AG04450 (cell line): Measurements from ENCODE around the gene LRTM1. TPM values are rescaled to one million over a fixed set of nuclear protein-coding genes. Genes with fewer than 3 reads are reported as not detected.

Experiments used
- CTCF ChIA-PET: fragments of 300-600, 350-600 bp; formaldehyde crosslinking; extraction: SDS; loops from one replicate; lab custom pipeline; 2022; ENCODE audit warnings: antibody characterized with exemption, inconsistent platforms; lab: Charles Lee
- POLR2A ChIA-PET: fragments of 350-600 bp; formaldehyde crosslinking; extraction: SDS; loops from one replicate; lab custom pipeline; 2021; ENCODE audit warnings: antibody characterized with exemption, inconsistent platforms; lab: Yijun Ruan, JAX
- DNase-seq: peaks from one replicate; pipeline ENCODE4 v3.0.0-alpha.2; 2011; ENCODE audit warnings: low read depth, low spot score
- H3K27ac ChIP-seq: one replicate; pipeline ENCODE4 v1.5.1; 2012; ENCODE audit warnings: low read depth, low read length, control low read depth
- H3K27me3 ChIP-seq: one replicate; pipeline ENCODE4 v1.6.0; 2012; ENCODE audit warnings: low read length; ENCODE audit not compliant: control insufficient read depth, insufficient read depth
- H3K4me3 ChIP-seq: 2 replicates; pipeline ENCODE4 v1.5.1; 2011; ENCODE audit warnings: mild to moderate bottlenecking, low read depth, low read length, control low read depth
- H3K9me3 ChIP-seq: 2 replicates; pipeline ENCODE4 v1.5.1; 2012; ENCODE audit warnings: low read length; ENCODE audit not compliant: control insufficient read depth, insufficient read depth
- polyA plus RNA-seq: library from polyadenylated mRNA; depleted of rRNA; stranded (reverse); fragments of >200 nt; gene quantifications from 2 replicates; pipeline ENCODE4 v1.2.3, GENCODE V29; 2011
- TF ChIP-seq, protein P1 (sequence below): IDR thresholded peaks from 2 replicates; pipeline ENCODE4 v1.5.1; 2011; ENCODE audit warnings: low read depth, low read length, control low read depth, inconsistent platforms

The LRTM1 gene
- polyA plus RNA-seq, 1 experiment: not detected

DNA sequence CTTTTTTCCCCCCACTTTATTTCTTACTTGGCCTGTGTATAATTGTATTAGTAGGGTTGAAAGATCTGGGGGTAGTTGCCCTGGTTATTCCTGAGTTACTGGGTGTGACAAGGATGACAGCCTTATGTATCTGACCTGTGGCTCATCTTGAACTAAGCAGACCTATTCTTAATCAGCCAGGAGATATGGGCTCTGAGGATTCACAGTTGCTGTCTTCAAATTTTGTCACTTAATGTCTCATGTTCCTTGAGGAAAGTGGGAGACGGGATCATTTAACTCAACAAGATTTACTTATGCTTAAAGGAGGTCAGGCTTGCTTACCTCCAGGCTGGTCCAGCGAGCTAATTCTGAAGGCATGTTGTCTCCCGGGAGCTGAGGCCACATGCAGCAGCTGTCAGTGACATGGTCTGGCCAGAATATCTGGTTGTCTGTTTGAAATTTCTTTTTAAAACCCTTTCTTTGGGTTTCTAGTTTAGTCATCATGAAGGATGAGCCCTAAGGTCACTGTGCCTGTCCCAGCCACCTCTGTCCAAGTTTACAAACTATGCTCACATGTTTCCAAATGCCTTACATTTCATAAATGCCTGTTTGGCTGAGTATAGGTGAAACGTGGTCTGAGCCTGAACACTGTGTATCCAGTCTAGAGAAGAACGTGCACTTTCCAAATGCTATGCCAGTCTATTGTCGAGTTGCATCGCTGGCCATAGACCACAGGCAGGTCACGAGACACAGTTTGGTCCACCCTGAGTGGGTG is 26.8 kb downstream of the LRTM1 start:
- TF ChIP-seq, protein P1, sequence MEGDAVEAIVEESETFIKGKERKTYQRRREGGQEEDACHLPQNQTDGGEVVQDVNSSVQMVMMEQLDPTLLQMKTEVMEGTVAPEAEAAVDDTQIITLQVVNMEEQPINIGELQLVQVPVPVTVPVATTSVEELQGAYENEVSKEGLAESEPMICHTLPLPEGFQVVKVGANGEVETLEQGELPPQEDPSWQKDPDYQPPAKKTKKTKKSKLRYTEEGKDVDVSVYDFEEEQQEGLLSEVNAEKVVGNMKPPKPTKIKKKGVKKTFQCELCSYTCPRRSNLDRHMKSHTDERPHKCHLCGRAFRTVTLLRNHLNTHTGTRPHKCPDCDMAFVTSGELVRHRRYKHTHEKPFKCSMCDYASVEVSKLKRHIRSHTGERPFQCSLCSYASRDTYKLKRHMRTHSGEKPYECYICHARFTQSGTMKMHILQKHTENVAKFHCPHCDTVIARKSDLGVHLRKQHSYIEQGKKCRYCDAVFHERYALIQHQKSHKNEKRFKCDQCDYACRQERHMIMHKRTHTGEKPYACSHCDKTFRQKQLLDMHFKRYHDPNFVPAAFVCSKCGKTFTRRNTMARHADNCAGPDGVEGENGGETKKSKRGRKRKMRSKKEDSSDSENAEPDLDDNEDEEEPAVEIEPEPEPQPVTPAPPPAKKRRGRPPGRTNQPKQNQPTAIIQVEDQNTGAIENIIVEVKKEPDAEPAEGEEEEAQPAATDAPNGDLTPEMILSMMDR: no peak
- H3K27ac ChIP-seq: no peak overlapping the region
- ChIA-PET CTCF (no interaction called here), POLR2A (no interaction called here)
- no peak overlapping the region for H3K4me3 ChIP-seq
- H3K27me3 ChIP-seq: no peaks in the 10 kb centered on the region
- DNase-seq: no peak
- H3K9me3 ChIP-seq: no peaks in the 10 kb centered on the region

DNA sequence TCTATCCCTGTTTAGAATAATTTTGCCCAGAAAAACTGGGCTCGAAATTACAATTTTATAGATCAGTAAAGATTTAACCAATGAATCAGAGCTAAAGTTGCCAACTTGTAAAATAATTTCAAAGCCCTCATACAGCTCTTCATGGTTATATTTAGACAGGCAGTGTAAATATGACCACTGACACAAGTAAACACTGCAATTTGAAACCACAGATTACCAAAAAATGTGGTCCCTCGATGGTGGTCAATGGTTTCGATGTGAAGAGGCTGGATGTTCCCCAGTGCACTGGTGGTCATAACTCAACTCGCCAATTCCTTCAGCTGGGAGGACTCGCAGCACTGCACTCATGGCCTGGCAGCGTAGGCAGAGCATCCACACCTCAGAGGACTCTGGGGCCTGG is 28.6 kb downstream of the LRTM1 start:
- DNase-seq: no peak
- Histone ChIP-seq H3K27ac (no peak overlapping the region), H3K27me3 (no peaks in the 10 kb centered on the region), H3K4me3 (no peak overlapping the region), H3K9me3 (no peaks in the 10 kb centered on the region)
- TF ChIP-seq, protein P1: no peak
- ChIA-PET CTCF (interaction anchor here (1.6 kb wide), 1 partner anchor 44 kb away, joined by 7 read pairs; no protein-coding TSS in a partner anchor), POLR2A (no interaction called here)

DNA sequence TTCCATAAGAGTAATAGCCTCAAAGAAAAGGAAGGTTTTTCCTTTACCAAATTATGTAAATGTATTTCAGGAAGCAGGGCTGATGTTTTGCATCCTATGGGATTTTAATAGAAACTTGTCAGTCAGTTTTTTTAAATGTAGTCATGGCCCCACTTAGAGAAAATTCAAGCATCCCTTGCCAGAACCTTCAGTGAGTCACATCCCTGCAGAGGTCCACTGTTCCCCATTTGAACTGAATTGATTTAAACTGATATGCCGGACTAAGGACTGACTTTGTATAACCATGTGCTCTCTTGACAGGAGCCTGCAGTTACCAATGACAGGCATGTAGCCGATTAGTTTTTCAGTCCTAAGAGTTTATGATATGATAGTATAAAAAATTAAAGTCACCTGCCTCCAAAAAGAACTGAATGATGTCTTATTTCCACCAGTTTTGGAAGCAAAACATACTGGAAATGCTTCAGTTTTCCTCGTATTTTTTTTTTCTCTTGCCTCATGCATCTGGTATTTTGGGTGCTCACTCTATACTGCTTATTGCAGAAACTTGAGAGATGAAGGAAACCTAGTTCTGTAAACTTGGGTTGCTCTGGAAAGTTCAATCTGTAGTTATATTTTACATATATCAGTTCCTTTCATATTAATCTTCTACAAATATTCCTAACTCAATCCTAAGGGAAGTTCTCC is 30.7 kb downstream of the LRTM1 start:
- Histone ChIP-seq H3K9me3 (no peaks in the 10 kb centered on the region), H3K4me3 (no peak overlapping the region), H3K27me3 (no peaks in the 10 kb centered on the region), H3K27ac (peak overlapping the region; percentile 40)
- TF ChIP-seq, protein P1: no peak
- ChIA-PET POLR2A (no interaction called here), CTCF (interaction anchor here (0.7 kb wide), 1 partner anchor 78 kb away, joined by 3 read pairs; no protein-coding TSS in a partner anchor)
- peak; percentile 34 for DNase-seq

DNA sequence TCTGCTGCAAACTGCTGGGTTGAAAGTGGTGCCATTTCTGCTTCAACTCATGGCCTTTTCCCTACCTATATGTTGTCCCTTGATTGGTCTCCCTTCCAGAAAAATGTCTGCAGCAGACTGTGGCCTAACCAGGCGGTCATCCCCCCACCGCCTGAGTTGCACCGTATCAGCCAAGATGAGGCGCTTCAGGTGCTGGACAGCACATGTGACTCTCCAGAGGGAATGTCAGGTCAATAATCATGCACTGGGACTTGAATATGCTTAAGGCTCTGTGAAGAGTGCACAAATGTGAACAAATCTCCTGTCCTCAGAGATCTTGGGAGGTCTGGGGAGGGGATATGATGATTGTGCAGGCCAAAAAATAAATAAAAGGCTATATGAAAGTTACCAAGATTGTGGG is 32.2 kb downstream of the LRTM1 start:
- no peaks in the 10 kb centered on the region for H3K9me3 ChIP-seq
- ChIA-PET CTCF (no interaction called here), POLR2A (no interaction called here)
- no peak overlapping the region for H3K27ac ChIP-seq
- no peak overlapping the region for H3K4me3 ChIP-seq
- no peak for DNase-seq
- TF ChIP-seq, protein P1: no peak
- H3K27me3 ChIP-seq: no peaks in the 10 kb centered on the region

DNA sequence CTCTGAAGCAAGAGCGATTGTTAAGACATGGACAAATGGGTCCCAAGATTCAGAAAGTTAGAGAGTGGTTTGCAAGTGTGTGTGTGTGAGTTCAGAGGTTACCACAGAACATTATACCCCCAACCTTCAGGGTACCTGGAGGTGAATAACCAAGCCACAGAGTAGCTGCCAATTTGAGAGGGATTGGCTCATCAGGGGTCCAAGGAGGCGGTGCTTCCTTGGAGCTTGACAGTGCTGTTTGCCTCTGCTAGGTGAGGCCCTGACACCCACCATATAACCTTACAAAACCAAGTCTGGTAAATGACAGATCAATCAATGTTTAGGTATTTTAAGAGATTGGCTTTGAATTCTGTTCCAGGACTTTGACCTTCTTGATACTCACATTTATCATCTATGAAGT is 35.7 kb downstream of the LRTM1 start:
- Histone ChIP-seq H3K9me3 (no peaks in the 10 kb centered on the region), H3K27ac (peak overlapping the region; percentile 85), H3K27me3 (no peaks in the 10 kb centered on the region), H3K4me3 (no peak overlapping the region)
- TF ChIP-seq, protein P1: no peak
- POLR2A ChIA-PET: interaction anchor here (0.6 to 1.0 kb wide), 4 partner anchors 10 to 595 kb away, joined by 3 to 8 read pairs (median 4); partner anchors contain the start of gene WNT5A
- DNase-seq: no peak
- CTCF ChIA-PET: interaction anchor here (0.6 to 2.0 kb wide), 3 partner anchors 11 to 83 kb away, joined by 4 read pairs; no protein-coding TSS in a partner anchor
